GOT3 (cell line): ENCODE data around the gene PARD3B.

Experiments used
- DNase-seq: peaks from one replicate; lab custom pipeline; 2025; ENCODE audit warnings: mixed read lengths; lab: John Stamatoyannopoulos, UW

The PARD3B gene

GRCh38 chr2:204544961-204545860, at the start of gene PARD3B:
Gene PARD3B (plus strand): TSS chr2:204545475. CDS start chr2:204546000, 525 bp downstream.
- peak; percentile 44 for DNase-seq

GRCh38 chr2:204496779-204497178, 48.5 kb upstream of the PARD3B start:
- no peak for DNase-seq

GRCh38 chr2:204497855-204498254, 47.4 kb upstream of the PARD3B start:
- no peak for DNase-seq

- DNase-seq: no peak
These were observed 47.0 kb upstream of the PARD3B start for GRCh38 chr2:204498291-204498690.

GRCh38 chr2:204503869-204504268, 41.4 kb upstream of the PARD3B start:
- no peak for DNase-seq

GRCh38 chr2:204504594-204504993, 40.7 kb upstream of the PARD3B start:
- no peak for DNase-seq

- DNase-seq: no peak
These were observed 39.8 kb upstream of the PARD3B start for GRCh38 chr2:204505488-204505887.

GRCh38 chr2:204505946-204506345, 39.3 kb upstream of the PARD3B start:
- DNase-seq: no peak

- DNase-seq: no peak
These were observed 37.6 kb upstream of the PARD3B start for GRCh38 chr2:204507636-204508035.

GRCh38 chr2:204510709-204511420, 34.4 kb upstream of the PARD3B start:
- DNase-seq: no peak

- no peak for DNase-seq
These were observed 30.8 kb upstream of the PARD3B start for GRCh38 chr2:204514439-204514838.

- no peak for DNase-seq
These were observed 29.9 kb upstream of the PARD3B start for GRCh38 chr2:204515416-204515815.

- DNase-seq: no peak
These were observed 28.1 kb upstream of the PARD3B start for GRCh38 chr2:204517154-204517553.

- no peak for DNase-seq
These were observed 15.3 kb upstream of the PARD3B start for GRCh38 chr2:204529795-204530463.

- DNase-seq: no peak
These were observed 14.8 kb upstream of the PARD3B start for GRCh38 chr2:204530464-204530805.

GRCh38 chr2:204533629-204534370, 11.5 kb upstream of the PARD3B start:
- no peak for DNase-seq

GRCh38 chr2:204535356-204535755, 9.9 kb upstream of the PARD3B start:
- DNase-seq: no peak

- no peak for DNase-seq
These were observed 9.5 kb upstream of the PARD3B start for GRCh38 chr2:204535764-204536163.

GRCh38 chr2:204538182-204539018, 6.9 kb upstream of the PARD3B start:
- no peak for DNase-seq

GRCh38 chr2:204539019-204539385, 6.3 kb upstream of the PARD3B start:
- no peak for DNase-seq

GRCh38 chr2:204541637-204542036, 3.6 kb upstream of the PARD3B start:
- DNase-seq: no peak
